HG03097 (cell line): ENCODE data around the gene AUP1.

ENCODE experiments used
- ATAC-seq: cut with Tn5 transposase; IDR thresholded peaks from one replicate; pipeline ENCODE4 v1.9.1; 2021; ENCODE audit not compliant: unreplicated experiment, low FRiP score

Gene AUP1

DNA sequence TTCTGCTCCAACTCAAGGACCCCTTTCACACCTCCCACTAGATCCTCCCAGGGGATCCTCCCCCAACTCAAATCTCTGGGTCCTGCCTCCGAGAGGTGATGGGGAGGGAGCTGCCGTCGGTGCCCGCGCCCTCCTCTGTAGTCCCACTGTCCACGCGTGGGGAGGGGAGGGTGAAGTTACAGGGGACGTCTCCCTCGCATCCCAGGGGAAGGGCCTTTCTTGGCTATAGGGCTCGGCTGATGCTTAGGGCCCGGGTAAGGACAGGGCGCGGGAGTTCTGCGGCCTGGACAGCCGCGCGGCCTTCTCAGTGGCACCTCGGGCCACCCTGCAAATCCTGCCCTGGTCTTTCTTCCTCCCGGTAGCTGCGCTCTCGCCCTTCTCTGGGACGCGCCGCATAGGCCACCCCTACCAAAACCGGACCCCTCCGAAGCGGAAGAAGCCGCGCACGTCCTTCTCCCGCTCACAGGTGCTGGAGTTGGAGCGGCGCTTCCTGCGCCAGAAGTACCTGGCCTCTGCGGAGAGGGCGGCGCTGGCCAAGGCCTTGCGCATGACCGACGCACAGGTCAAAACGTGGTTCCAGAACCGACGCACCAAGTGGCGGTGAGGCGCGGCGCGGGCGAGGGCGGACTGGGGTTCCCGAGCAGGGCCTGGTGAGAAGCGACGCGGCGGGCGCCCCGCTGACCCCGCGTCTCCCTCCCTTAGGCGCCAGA is 14.1 kb downstream of the AUP1 start:
- ATAC-seq = no peak

GRCh38 chr2:74514368-74515270 is 14.9 kb downstream of the AUP1 start, which contains the start of gene TLX2:
TLX2 (plus strand) TSS chr2:74514450; CDS start chr2:74514807, 357 bp downstream.
- no peak for ATAC-seq

DNA sequence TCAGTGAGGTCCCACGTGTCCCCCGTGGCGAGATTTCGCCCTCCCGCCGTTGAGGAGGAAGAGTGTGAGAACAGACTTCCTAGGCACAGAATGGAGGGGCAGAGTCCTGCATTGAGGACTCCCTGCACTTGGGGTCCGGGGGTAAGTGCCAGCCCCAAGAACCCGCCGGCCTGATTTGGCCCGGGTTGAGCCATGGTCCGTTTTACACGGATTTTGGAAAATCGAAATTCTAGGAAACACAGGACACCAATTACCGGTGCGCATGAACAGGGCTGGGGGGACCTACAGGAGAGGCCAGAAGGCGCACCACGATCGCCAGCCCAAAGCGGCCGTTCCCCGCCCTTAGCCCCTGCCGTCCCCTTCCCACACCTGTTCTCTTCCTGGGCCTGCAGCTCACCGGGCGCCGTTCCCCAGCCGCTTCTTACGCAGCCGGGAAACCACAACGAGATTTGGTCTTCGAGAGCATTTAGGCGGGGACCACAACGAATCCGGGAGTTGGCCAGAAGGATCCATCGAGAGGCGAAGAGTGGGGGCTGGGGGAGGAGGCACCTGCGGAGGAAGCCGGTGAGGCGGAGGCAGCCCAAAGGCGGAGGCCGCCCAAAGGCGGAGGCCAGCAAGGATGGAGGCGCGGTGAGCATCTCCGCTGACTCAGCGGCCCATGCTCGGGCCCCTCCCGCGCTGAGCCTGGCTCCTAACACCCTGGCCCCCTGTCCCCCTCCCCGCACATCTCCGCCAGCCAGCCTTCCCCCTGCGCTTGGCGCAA is 15.7 kb downstream of the AUP1 start:
- ATAC-seq = no peak

DNA sequence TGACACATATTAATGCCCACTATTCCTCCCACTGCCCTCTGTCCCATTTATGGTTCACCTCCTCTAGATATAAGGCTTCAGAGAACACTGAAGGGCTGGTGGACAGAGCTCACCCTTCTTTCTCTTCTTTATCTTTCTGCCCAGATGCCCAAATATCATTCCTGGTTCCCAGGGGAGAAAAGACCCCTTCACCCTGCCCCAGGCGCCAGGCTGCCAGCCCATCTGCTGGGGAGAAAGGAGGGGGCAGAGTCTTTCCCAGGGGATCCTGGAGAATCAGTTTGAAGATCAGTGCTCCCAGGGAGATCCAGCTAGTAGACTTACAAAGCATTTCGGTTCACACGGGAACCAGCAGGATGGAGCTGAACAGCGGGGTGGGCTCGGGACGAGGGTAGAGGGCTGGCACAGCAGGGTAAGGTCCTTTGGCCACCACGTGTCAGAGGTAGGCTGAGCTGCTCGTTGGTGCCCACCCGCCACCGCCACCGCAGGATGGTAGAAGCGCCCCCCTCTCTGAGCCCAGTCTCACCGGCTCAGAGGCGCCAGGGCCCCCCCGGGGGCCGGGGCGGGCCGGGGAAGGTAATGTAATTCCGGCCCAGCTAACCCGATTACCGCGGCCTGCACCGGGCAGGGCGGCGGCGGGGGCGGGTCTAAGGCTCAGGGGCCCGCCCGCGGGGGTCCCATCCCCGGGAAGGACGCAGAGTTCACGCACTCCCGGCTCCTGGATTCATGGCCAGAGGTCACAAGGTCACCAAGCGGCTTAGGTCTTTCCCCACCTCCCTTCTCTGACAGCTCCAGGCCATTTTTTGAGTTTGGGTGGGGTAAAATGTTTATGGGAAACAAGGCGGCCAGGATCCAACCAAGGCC is 16.5 kb downstream of the AUP1 start:
- ATAC-seq = no peak

DNA sequence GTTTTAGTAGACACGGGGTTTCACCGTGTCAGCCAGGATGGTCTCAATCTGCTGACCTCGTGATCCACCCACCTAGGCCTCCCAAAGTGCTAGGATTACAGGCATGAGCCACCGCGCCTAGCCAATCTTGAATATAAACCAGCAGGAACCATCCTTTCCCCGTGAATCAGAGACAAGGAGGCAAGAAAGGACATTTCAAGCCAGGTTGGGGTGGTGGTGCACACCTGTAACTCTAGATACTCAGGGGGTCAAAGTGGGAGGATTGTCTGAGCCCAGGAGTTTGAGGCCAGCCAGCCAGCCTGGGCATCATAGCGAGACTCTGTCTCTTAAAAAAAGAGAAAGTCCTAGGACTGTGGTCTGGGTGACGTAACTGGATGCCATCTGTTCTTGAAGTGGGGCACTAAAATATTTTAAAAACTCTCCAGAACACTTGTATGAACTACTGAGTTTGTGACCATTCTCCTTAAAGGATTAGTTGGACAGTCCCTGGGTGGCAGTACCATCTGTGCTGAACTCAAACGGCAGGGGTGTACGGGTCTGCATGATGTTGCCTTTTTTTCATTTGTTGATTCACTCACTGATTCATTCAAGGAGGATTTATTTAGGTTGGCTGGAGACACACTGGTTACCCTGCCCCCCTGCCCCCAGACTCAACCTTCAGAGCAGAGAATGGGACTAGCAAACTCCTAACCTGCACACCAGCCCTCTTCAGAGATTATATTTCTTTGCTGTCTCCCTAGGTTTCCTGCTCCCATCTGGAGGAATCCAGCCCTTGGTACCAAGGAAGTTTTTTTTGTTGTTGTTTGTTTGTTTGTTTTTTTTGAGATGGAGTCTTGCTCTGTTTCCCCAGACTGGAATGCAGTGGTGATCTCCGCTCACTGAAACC is 18.2 kb downstream of the AUP1 start:
- ATAC-seq = no peak

- ATAC-seq = no peak
These were observed 19.2 kb downstream of the AUP1 start for GRCh38 chr2:74510272-74510671.

GRCh38 chr2:74507926-74508520 is 21.5 kb downstream of the AUP1 start:
- peak; percentile 3 for ATAC-seq

- ATAC-seq = peak; percentile 79
These were observed 22.2 kb downstream of the AUP1 start, which contains the start of gene PCGF1 for GRCh38 chr2:74507145-74507925. PCGF1 (minus strand) TSS chr2:74507695; CDS start chr2:74507668, 27 bp downstream.

- no peak for ATAC-seq
These were observed 23.9 kb downstream of the AUP1 start for GRCh38 chr2:74505448-74506246.

DNA sequence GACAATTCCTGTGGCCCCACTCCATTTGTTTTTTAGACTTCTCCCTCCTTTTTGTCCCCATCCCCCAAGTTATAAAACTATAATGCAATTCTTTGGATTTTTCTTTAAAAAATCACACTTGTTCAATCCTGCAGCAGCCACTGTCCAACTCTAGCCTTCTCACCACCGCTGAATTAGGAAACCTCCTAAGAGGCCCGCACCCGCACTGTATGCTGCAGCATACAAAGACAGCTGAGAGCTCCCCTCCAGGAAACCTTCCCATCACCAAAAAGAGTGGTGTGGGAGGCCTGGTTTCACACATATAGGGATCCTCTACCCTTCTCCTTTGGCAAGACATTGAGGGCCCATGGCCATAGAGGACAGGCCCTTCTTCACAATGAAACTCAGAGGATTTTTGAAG is 24.9 kb downstream of the AUP1 start:
- ATAC-seq = no peak

- ATAC-seq = no peak
These were observed 25.7 kb downstream of the AUP1 start for GRCh38 chr2:74503506-74504475.

DNA sequence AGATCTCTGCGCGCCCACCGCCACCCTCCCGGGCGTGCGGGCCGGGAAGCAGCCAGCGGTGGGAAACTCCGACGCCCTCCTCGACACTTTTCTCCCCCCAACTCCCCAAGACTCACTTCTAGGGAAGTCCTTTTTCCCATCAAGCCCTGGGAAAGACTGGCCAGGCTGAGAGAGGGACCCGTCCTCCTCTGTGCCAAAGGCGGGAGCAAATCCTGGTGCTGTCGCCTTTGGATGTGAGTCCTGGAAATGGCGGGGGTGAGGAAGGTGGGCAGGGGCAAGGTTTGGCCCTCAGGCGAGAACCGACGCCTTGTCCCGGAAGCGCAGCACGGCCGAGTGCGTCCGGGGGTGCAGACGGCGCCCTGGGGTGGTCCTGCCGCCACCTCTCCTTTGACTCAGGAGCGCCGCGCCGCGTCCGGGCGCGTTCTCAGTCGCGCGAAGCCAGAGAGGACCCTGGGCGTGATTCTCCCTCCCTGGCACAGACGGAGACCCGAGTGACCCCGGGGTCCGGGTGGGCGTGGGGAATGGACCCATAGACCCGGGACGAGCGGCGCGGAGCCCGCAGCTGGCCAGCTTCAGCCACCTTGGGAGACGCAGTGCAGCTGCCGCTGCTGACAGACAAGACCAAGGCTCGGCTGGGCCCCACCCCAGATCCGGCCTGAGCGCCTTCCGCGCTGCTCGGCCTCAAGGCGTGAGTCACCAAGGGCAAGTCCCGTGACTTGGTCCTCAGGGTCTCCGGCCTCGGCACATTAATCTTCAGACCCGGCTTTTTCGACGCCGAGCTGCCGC is 26.6 kb downstream of the AUP1 start:
- peak; percentile 35 for ATAC-seq

- ATAC-seq = no peak
These were observed 27.3 kb downstream of the AUP1 start for GRCh38 chr2:74502147-74502719.

- no peak for ATAC-seq
These were observed 28.0 kb downstream of the AUP1 start for GRCh38 chr2:74501335-74502071.
